HG03097 (cell line): ENCODE results near the gene IRAG1.

Source experiments
- ATAC-seq: cut with Tn5 transposase; IDR thresholded peaks from one replicate; pipeline ENCODE4 v1.9.1; 2021; ENCODE audit not compliant: unreplicated experiment, low FRiP score

IRAG1 gene

GRCh38 chr11:10693509-10694081, at the start of gene IRAG1:
Gene IRAG1, minus strand, starts transcription at chr11:10693755. Its CDS starts 153 bp downstream, at chr11:10693602.
- no peak for ATAC-seq

GRCh38 chr11:10742460-10743208, 49.1 kb upstream of the IRAG1 start:
- no peak for ATAC-seq

- ATAC-seq = peak; percentile 97
Observed at GRCh38 chr11:10735481-10736475, 42.2 kb upstream of the IRAG1 start.

GRCh38 chr11:10731064-10731680, 37.6 kb upstream of the IRAG1 start:
- ATAC-seq = no peak

- ATAC-seq = no peak
Observed at GRCh38 chr11:10730151-10730550, 36.6 kb upstream of the IRAG1 start.

- ATAC-seq = no peak
Observed at GRCh38 chr11:10728789-10729472, 35.4 kb upstream of the IRAG1 start.

GRCh38 chr11:10728154-10728553, 34.6 kb upstream of the IRAG1 start:
- no peak for ATAC-seq

GRCh38 chr11:10727146-10727851, 33.7 kb upstream of the IRAG1 start:
- no peak for ATAC-seq

- no peak for ATAC-seq
Observed at GRCh38 chr11:10725907-10726253, 32.3 kb upstream of the IRAG1 start.

GRCh38 chr11:10725114-10725906, 31.8 kb upstream of the IRAG1 start:
- ATAC-seq = no peak

- ATAC-seq = no peak
Observed at GRCh38 chr11:10722307-10722706, 28.8 kb upstream of the IRAG1 start.

GRCh38 chr11:10720881-10721376, 27.4 kb upstream of the IRAG1 start:
- no peak for ATAC-seq

GRCh38 chr11:10719616-10720015, 26.1 kb upstream of the IRAG1 start:
- no peak for ATAC-seq

- no peak for ATAC-seq
Observed at GRCh38 chr11:10716543-10717259, 23.1 kb upstream of the IRAG1 start.

GRCh38 chr11:10716122-10716521, 22.6 kb upstream of the IRAG1 start:
- no peak for ATAC-seq

- ATAC-seq = no peak
Observed at GRCh38 chr11:10715571-10715970, 22.0 kb upstream of the IRAG1 start.

- no peak for ATAC-seq
Observed at GRCh38 chr11:10709299-10710086, 15.9 kb upstream of the IRAG1 start.
